Activated B cell treated with CpG ODN at 0.5 μM for 24 hours (primary cell): ENCODE results near the gene PTGFRN. TPM values are rescaled to one million over a fixed set of nuclear protein-coding genes. Genes with fewer than 3 reads are reported as not detected.
"Not testable (repeated sequence)": the region's sequence is repeated elsewhere in the genome, so short reads cannot be mapped to it uniquely, and the experiment has no call there.

Experiments
- ATAC-seq: fragments of 200-7000 bp; cut with Tn5 transposase; one replicate; pipeline ENCODE4 v1.10.0; 2021; ENCODE audit warnings: low read depth, mild to moderate bottlenecking, moderate library complexity
- CTCF ChIA-PET: fragments of 350-600 bp; sonication (Branson Sonifier 250); formaldehyde crosslinking; loops from one replicate; lab custom pipeline; 2021; ENCODE audit warnings: antibody characterized with exemption; lab: Charles Lee
- POLR2A ChIA-PET: fragments of 350-600 bp; sonication (Branson Sonifier 250); formaldehyde crosslinking; loops from one replicate; lab custom pipeline; 2021; ENCODE audit warnings: antibody characterized with exemption; lab: Charles Lee
- DNase-seq: peaks from one replicate; pipeline ENCODE4 v3.0.0; 2022
- H3K27ac Mint-ChIP-seq: one replicate; pipeline ENCODE4 v1.8.0; 2020; ENCODE audit warnings: mixed read lengths
- H3K27me3 Mint-ChIP-seq: one replicate; pipeline ENCODE4 v1.8.0; 2021; ENCODE audit warnings: mixed read lengths
- H3K36me3 Mint-ChIP-seq: one replicate; pipeline ENCODE4 v1.8.0; 2021; ENCODE audit warnings: low read depth, mixed read lengths
- H3K4me1 Mint-ChIP-seq: one replicate; pipeline ENCODE4 v1.8.0; 2021; ENCODE audit warnings: mixed read lengths
- H3K4me3 Mint-ChIP-seq: one replicate; pipeline ENCODE4 v1.8.0; 2020; ENCODE audit warnings: mild to moderate bottlenecking, mixed read lengths
- H3K9me3 Mint-ChIP-seq: one replicate; pipeline ENCODE4 v1.8.0; 2020; ENCODE audit warnings: mixed read lengths
- CTCF ChIP-seq: fragments of 200-600 bp; IDR thresholded peaks from one replicate; pipeline ENCODE4 v1.8.0; 2022; ENCODE audit warnings: antibody characterized with exemption, mild to moderate bottlenecking
- intact Hi-C: fragments of 100-400 bp; cut with micrococcal nuclease; formaldehyde crosslinking; loops from one replicate; pipeline ENCODE4 v1.15.1; 2024
- total RNA-seq: library from RNA; stranded (reverse); gene quantifications from 2 replicates; pipeline ENCODE4 v1.2.3, GENCODE V29; 2022

Gene PTGFRN
- total RNA-seq = not detected in 2 replicates

DNA sequence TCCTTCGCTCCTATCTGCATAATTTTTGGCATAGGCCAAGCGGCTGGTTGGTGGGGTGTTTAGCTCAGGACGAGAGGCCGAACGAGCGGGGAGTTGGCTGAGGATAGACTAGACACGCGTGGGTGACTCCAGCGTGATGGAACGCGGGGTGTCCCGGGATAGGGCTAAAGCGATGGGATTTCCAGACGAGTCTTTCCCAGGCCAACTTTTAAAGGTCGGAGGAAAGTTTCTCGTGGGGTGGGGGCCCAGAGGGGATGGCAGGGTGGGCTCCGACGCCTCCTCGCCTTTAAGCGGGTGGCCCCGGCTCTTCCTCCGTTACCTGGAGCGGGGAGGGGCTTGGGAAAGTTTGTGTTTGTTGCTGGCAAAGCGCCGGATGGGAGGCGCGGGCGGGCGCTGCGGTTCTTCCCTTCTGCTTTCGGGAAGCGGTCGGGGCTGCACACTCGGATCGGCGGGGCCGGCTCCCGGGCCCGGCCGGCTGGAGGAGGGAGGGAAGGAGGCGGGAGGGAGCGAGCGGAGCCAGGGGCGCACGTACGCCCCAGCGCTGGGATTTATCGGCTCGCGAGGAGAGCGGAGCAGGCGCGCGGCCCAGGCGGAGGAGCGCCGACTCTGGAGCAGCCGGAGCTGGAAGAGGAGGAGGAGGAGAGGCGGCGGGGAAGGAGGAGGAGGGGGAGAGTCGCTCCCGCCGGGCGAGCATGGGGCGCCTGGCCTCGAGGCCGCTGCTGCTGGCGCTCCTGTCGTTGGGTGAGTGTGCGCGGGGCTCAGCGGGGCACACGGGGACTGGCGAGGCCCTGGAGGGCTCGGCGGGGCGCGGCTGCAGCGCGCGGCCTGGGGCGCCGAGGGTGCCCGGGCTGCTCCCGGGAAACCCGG lies at the start of gene PTGFRN:
PTGFRN (plus strand) TSS at position 405 of the 867 bp plus-strand sequence; CDS start at position 693, 288 bp downstream.
- ChIA-PET CTCF (no interaction called here), POLR2A (no interaction called here)
- Mint-ChIP-seq H3K4me1 (peaks cover 4% of the 10 kb centered on the region), H3K36me3 (no peaks in the 10 kb centered on the region), H3K4me3 (peak within 1 kb of the TSS; percentile 32), H3K27ac (no peak within 1 kb of the TSS), H3K27me3 (peaks cover 22% of the 10 kb centered on the region), H3K9me3 (no peaks in the 10 kb centered on the region)
- DNase-seq (no peak), ATAC-seq (no peak)
- intact Hi-C loops = no loop called here
- no peak for TF ChIP-seq CTCF

DNA sequence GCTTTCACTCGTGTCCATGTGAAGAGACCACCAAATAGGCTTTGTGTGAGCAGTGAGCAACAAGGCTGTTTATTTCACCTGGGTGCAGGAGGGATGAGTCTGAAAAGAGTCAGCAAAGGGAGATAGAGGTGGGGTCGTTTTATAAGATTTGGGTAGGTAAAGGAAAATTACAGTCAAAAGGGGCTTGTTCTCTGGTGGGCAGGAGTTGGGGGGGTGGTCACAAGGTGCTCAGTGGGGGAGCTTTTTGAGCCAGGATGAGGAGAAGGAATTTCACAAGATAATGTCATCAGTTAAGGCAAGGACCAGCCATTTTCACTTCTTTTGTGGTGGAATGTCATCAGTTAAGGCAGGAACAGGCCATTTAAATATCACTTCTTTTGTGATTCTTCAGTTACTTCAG lies 49.5 kb upstream of the PTGFRN start:
- DNase-seq, H3K4me3 Mint-ChIP-seq, POLR2A ChIA-PET, H3K27me3 Mint-ChIP-seq, H3K27ac Mint-ChIP-seq, intact Hi-C loops, H3K9me3 Mint-ChIP-seq, ATAC-seq, H3K36me3 Mint-ChIP-seq, CTCF ChIA-PET, H3K4me1 Mint-ChIP-seq: not testable (repeated sequence)

DNA sequence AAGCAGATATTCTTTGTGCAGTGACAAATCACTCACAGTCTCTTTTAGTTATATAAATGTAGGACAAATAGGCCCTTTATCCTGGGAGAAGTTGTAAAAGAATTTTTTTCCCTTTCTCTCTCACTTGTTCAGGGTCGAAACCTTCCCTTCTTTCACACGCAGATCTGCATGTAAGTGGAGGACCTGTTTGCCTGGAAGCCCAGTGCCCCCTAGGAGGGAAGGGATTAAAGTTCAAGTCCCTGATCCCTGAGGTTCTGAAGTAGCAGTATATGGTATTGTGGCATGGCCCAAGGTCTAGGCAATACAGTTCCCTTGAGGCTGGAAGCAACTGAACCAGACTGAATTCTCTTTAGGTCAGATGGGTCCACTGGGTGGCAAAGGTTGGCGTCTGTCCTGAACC lies 48.6 kb upstream of the PTGFRN start:
- intact Hi-C loops = no loop called here
- no peak overlapping the region for H3K4me3 Mint-ChIP-seq
- ATAC-seq (no peak), DNase-seq (no peak)
- H3K4me1 Mint-ChIP-seq = no peaks in the 10 kb centered on the region
- no peaks in the 10 kb centered on the region for H3K27me3 Mint-ChIP-seq
- ChIA-PET POLR2A (no interaction called here), CTCF (no interaction called here)
- no peaks in the 10 kb centered on the region for H3K36me3 Mint-ChIP-seq
- no peak for TF ChIP-seq CTCF
- no peak overlapping the region for H3K27ac Mint-ChIP-seq
- H3K9me3 Mint-ChIP-seq = no peaks in the 10 kb centered on the region

GRCh38 chr1:116863031-116863430 lies 46.7 kb upstream of the PTGFRN start:
- H3K4me1 Mint-ChIP-seq, H3K36me3 Mint-ChIP-seq, H3K4me3 Mint-ChIP-seq, DNase-seq, H3K9me3 Mint-ChIP-seq, CTCF ChIA-PET, POLR2A ChIA-PET, H3K27me3 Mint-ChIP-seq, H3K27ac Mint-ChIP-seq, ATAC-seq, intact Hi-C loops: not testable (repeated sequence)

DNA sequence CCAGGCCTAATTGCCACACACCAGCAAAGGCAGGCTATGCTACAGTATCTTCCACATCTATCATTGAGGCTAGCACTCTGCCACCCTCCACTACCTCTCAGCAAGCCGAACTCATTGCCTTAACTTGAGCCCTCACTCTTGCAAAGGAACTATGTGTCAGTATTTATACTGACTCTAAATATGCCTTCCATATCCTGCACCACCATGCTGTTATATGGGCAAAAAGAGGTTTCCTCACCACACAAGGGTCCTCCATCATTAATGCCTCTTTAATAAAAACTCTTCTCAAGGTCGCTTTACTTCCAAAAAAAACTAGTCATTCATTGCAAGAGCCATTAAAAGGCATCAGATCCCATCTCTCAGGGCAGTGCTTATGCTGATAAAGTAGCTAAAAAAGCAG lies 43.2 kb upstream of the PTGFRN start:
- not testable (repeated sequence) for H3K4me1 Mint-ChIP-seq, H3K4me3 Mint-ChIP-seq

DNA sequence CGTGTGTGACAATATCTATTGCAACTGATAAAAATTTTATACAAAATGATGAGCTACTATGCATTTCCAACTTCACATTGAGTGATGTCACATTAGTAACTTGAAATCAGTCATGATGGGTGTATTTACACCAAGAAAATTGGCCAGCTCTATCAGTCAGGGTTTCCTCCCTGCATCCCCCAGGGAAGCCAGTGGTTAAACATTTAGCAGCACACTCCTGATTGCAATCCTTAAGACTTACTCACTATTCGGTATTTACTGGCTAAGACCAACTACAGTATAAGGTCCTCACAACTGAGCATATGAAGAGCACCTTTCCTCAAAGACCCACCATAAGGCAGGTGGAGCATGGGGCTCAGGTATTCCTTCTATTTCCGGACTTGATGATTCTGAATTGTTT lies 41.3 kb upstream of the PTGFRN start:
- Mint-ChIP-seq H3K4me3 (no peak overlapping the region), H3K9me3 (no peaks in the 10 kb centered on the region), H3K27ac (no peak overlapping the region), H3K4me1 (no peaks in the 10 kb centered on the region), H3K27me3 (peaks cover 11% of the 10 kb centered on the region), H3K36me3 (no peaks in the 10 kb centered on the region)
- no peak for ATAC-seq
- no peak for DNase-seq
- CTCF ChIA-PET = no interaction called here
- intact Hi-C loops = no loop called here
- POLR2A ChIA-PET = no interaction called here
- TF ChIP-seq CTCF = no peak

More for the DNA sequence above, 43.2 kb upstream of the PTGFRN start:
- H3K27ac Mint-ChIP-seq, intact Hi-C loops, H3K36me3 Mint-ChIP-seq, POLR2A ChIA-PET, ATAC-seq, H3K27me3 Mint-ChIP-seq, H3K9me3 Mint-ChIP-seq, CTCF ChIA-PET, DNase-seq: not testable (repeated sequence)
